Lung microvascular endothelial cell (primary cell): ENCODE data around the gene BPIFA2. TPM values are rescaled to one million over a fixed set of nuclear protein-coding genes. Genes with fewer than 3 reads are reported as not detected.
"Not testable (repeated sequence)": the region's sequence is repeated elsewhere in the genome, so short reads cannot be mapped to it uniquely, and the experiment has no call there.

Source experiments
- DNase-seq, 2 donors: peaks; one replicate each; pipeline versions ENCODE4 v3.0.0 to v3.0.0-alpha.2; 2010; ENCODE audit warnings: low read depth in 2 of 2
- total RNA-seq: library from RNA; depleted of rRNA; stranded (reverse); fragments of >200 nt; gene quantifications from 2 replicates; pipeline ENCODE4 v1.2.1, GENCODE V29; 2014

Gene BPIFA2
- total RNA-seq, 1 donor from 2014 or later = not detected

- no peak for DNase-seq
Measured at GRCh38 chr20:33160681-33161080, 7.3 kb upstream of the BPIFA2 start.

- no peak for DNase-seq
Measured at GRCh38 chr20:33162313-33162712, 5.6 kb upstream of the BPIFA2 start.

- DNase-seq = no peak
Measured at GRCh38 chr20:33162753-33163152, 5.2 kb upstream of the BPIFA2 start.

GRCh38 chr20:33163856-33164762, 3.9 kb upstream of the BPIFA2 start:
- DNase-seq = no peak

- DNase-seq = no peak
Measured at GRCh38 chr20:33164763-33165095, 3.2 kb upstream of the BPIFA2 start.

- no peak for DNase-seq
Measured at GRCh38 chr20:33165416-33166055, 2.4 kb upstream of the BPIFA2 start.

- no peak for DNase-seq
Measured at GRCh38 chr20:33166533-33167113, 1.3 kb upstream of the BPIFA2 start.

GRCh38 chr20:33169176-33169794, 1.3 kb downstream of the BPIFA2 start:
- no peak for DNase-seq

GRCh38 chr20:33172781-33173180, 4.8 kb downstream of the BPIFA2 start:
- no peak for DNase-seq

- no peak for DNase-seq
Measured at GRCh38 chr20:33175123-33175522, 7.2 kb downstream of the BPIFA2 start.

- DNase-seq = no peak
Measured at GRCh38 chr20:33176101-33176500, 8.1 kb downstream of the BPIFA2 start.

- no peak for DNase-seq
Measured at GRCh38 chr20:33177866-33178265, 9.9 kb downstream of the BPIFA2 start.

- DNase-seq = no peak
Measured at GRCh38 chr20:33178726-33179125, 10.8 kb downstream of the BPIFA2 start.

GRCh38 chr20:33180169-33180568, 12.2 kb downstream of the BPIFA2 start:
- DNase-seq = no peak

GRCh38 chr20:33181482-33182093, 13.6 kb downstream of the BPIFA2 start:
- no peak for DNase-seq

- no peak for DNase-seq
Measured at GRCh38 chr20:33183312-33183711, 15.4 kb downstream of the BPIFA2 start.

- DNase-seq = not testable (repeated sequence)
Measured at GRCh38 chr20:33185031-33185590, 17.2 kb downstream of the BPIFA2 start.

- DNase-seq = no peak
Measured at GRCh38 chr20:33187491-33187890, 19.5 kb downstream of the BPIFA2 start.

GRCh38 chr20:33188421-33188820, 20.5 kb downstream of the BPIFA2 start:
- no peak for DNase-seq

GRCh38 chr20:33191484-33191883, 23.5 kb downstream of the BPIFA2 start:
- DNase-seq = no peak

- no peak for DNase-seq
Measured at GRCh38 chr20:33191955-33192354, 24.0 kb downstream of the BPIFA2 start.
